Neuronal stem cell (in vitro differentiated cells): ENCODE data around the gene BBS1.

Source experiments
- DNase-seq: peaks from one replicate; pipeline ENCODE4 v3.0.0-alpha.2; 2013; ENCODE audit warnings: low spot score
- H2AFZ ChIP-seq: one replicate; pipeline ENCODE4 v1.6.1; 2013; ENCODE audit warnings: mild to moderate bottlenecking, low read length, inconsistent platforms
- H2AK5ac ChIP-seq: 2 replicates; pipeline ENCODE4 v1.6.1; 2013; ENCODE audit warnings: low read depth, mild to moderate bottlenecking, inconsistent platforms, low read length, moderate library complexity, mixed read lengths
- H2BK120ac ChIP-seq: 2 replicates; pipeline ENCODE4 v1.6.1; 2013; ENCODE audit warnings: low read depth, mild to moderate bottlenecking, inconsistent platforms, low read length, moderate library complexity, mixed read lengths
- H2BK12ac ChIP-seq: one replicate; pipeline ENCODE4 v1.6.1; 2013; ENCODE audit warnings: low read length, inconsistent platforms
- H2BK15ac ChIP-seq: 2 replicates; pipeline ENCODE4 v1.6.1; 2013; ENCODE audit warnings: mild to moderate bottlenecking, low read length, inconsistent platforms, mixed read lengths
- H2BK5ac ChIP-seq: one replicate; pipeline ENCODE4 v1.6.1; 2013; ENCODE audit warnings: inconsistent platforms, mild to moderate bottlenecking, low read length, moderate library complexity
- H3K14ac ChIP-seq: one replicate; pipeline ENCODE4 v1.6.1; 2013; ENCODE audit warnings: low read length, inconsistent platforms
- H3K18ac ChIP-seq: 2 replicates; pipeline ENCODE4 v1.6.1; 2013; ENCODE audit warnings: low read length, inconsistent platforms
- H3K23ac ChIP-seq: 2 replicates; pipeline ENCODE4 v1.6.1; 2013; ENCODE audit warnings: low read depth, mild to moderate bottlenecking, mixed read lengths, low read length, inconsistent platforms; ENCODE audit not compliant: poor library complexity
- H3K27ac ChIP-seq: replicated peaks from 3 replicates; pipeline ENCODE4 v1.5.1; 2013; ENCODE audit warnings: low read length, inconsistent platforms
- H3K27me3 ChIP-seq, 3 experiments: 2 replicates each; pipeline ENCODE4 v1.6.1; 2013; ENCODE audit warnings: low read length in 3 of 3, mild to moderate bottlenecking in 2 of 3, inconsistent platforms in 1 of 3, low read depth in 1 of 3, mixed read lengths in 1 of 3, moderate library complexity in 1 of 3; ENCODE audit not compliant: control insufficient read depth in 3 of 3, insufficient read depth in 3 of 3
- H3K36me3 ChIP-seq, 2 donors: replicated peaks in 1 of 2; 2 replicates each; pipeline ENCODE4 v1.6.1; 2013; ENCODE audit warnings: low read length in 2 of 2; ENCODE audit not compliant: control insufficient read depth in 2 of 2, insufficient read depth in 2 of 2
- H3K4ac ChIP-seq: 2 replicates; pipeline ENCODE4 v1.6.1; 2013; ENCODE audit warnings: inconsistent platforms, mild to moderate bottlenecking, low read length, moderate library complexity
- H3K4me1 ChIP-seq, 2 donors: 1 replicate in 1 of 2; 2 replicates in 1 of 2; pipeline ENCODE4 v1.6.1; 2013; ENCODE audit warnings: low read length in 2 of 2, low read depth in 1 of 2; ENCODE audit not compliant: control insufficient read depth in 2 of 2, insufficient read depth in 1 of 2
- H3K4me2 ChIP-seq: one replicate; pipeline ENCODE4 v1.6.1; 2013; ENCODE audit warnings: mild to moderate bottlenecking, low read length, inconsistent platforms; ENCODE audit not compliant: insufficient read depth, poor library complexity, severe bottlenecking
- H3K4me3 ChIP-seq, 2 donors: 2 replicates each; pipeline ENCODE4 v1.5.1; 2013; ENCODE audit warnings: low read length in 2 of 2, mild to moderate bottlenecking in 2 of 2, inconsistent platforms in 1 of 2, moderate library complexity in 1 of 2
- H3K79me1 ChIP-seq: one replicate; pipeline ENCODE4 v1.6.1; 2013; ENCODE audit warnings: low read depth, mild to moderate bottlenecking, inconsistent platforms, low read length, moderate library complexity
- H3K9ac ChIP-seq: one replicate; pipeline ENCODE4 v1.6.1; 2013; ENCODE audit warnings: mild to moderate bottlenecking, low read depth, low read length, inconsistent platforms; ENCODE audit not compliant: poor library complexity
- H3K9me3 ChIP-seq, 2 donors: replicated peaks in 1 of 2; 2 replicates each; pipeline versions ENCODE3 to v1.6.1; 2013; ENCODE audit warnings: low read length in 2 of 2, mild to moderate bottlenecking in 2 of 2, inconsistent platforms in 1 of 2, low read depth in 1 of 2, mixed read lengths in 1 of 2, moderate library complexity in 1 of 2; ENCODE audit not compliant: control insufficient read depth in 2 of 2, insufficient read depth in 1 of 2
- H4K8ac ChIP-seq: one replicate; pipeline ENCODE4 v1.6.1; 2013; ENCODE audit warnings: low read depth, mild to moderate bottlenecking, inconsistent platforms, low read length, moderate library complexity
- H4K91ac ChIP-seq: one replicate; pipeline ENCODE4 v1.6.1; 2013; ENCODE audit warnings: low read length, low read depth, mild to moderate bottlenecking, inconsistent platforms; ENCODE audit not compliant: poor library complexity
- WGBS, 2 donors: extraction: QIAGEN DNeasy Blood & Tissue Kit; methylation state at CpG; one replicate each; pipeline ENCODE4 v1.1.7; 2013; ENCODE audit warnings: missing lambda C conversion rate in 2 of 2, mixed read lengths in 1 of 2; ENCODE audit not compliant: insufficient read length in 2 of 2, insufficient replicate concordance in 1 of 2; ENCODE audit errors: extremely low coverage in 2 of 2; 5-methylcytosine and 5-hydroxymethylcytosine counted together

Gene BBS1

DNA sequence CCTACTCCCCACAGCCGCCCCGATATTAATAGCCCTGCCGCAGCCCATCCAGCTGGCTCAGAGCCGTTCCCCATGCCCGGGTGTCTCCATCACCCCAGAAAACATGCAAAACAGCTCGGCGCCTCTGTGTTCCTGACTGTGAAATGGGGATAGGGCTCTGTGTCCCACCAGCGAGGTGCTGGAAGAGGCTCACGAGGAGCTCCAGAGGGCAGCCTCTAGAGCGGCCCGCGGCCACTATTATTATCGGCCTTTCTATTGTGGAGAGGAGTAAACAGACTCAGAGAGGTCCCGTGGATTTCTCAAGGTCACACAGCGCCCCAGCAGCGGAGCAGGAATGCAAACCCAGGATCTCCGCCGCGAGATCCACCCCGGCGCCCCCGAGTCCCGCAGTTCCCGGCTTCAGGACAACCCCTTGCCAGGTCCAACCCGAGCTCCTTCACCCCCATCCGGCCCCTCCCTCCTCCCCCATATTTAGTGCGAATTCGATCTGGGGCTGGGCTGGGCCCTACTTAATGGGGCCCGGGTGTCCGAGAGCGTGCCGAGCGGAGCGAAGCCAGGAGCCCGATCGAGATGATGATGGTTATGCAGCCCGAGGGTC lies 36.0 kb downstream of the BBS1 start, which contains the start of gene ACTN3:
Gene ACTN3, plus strand, starts transcription at position 536 of the 598 bp plus-strand sequence. Its CDS starts 35 bp downstream, at position 571.
- Histone ChIP-seq H3K14ac (peak within 1 kb of the TSS; percentile 59), H3K27ac (peak within 1 kb of the TSS; percentile 67), H3K27me3 (no peaks in the 10 kb centered on the region), H3K4me1 (peaks cover 19 to 32% of the 10 kb centered on the region in 2 donors), H2BK12ac (no peak within 1 kb of the TSS), H2BK5ac (peak within 1 kb of the TSS; percentile 90), H3K9ac (peak within 1 kb of the TSS; percentile 96), H3K9me3 (no peaks in the 10 kb centered on the region), H2BK15ac (peak within 1 kb of the TSS; percentile 94), H2BK120ac (peak within 1 kb of the TSS; percentile 75), H3K36me3 (peaks cover 5 to 16% of the 10 kb centered on the region in 2 donors), H3K79me1 (no peaks in the 10 kb centered on the region), H3K4ac (no peak within 1 kb of the TSS), H3K23ac (peak within 1 kb of the TSS; percentile 82), H2AK5ac (peak within 1 kb of the TSS; percentile 78), H3K4me3 (peak within 1 kb of the TSS; percentile 86 to 87), H3K4me2 (peak within 1 kb of the TSS; percentile 93), H4K91ac (no peak within 1 kb of the TSS), H2AFZ (peak within 1 kb of the TSS; percentile 97), H3K18ac (peak within 1 kb of the TSS; percentile 95), H4K8ac (no peak within 1 kb of the TSS)
- no CpG with 5 or more reads among the region's 37 CpGs for WGBS, 2 donors
- peak; percentile 66 for DNase-seq

DNA sequence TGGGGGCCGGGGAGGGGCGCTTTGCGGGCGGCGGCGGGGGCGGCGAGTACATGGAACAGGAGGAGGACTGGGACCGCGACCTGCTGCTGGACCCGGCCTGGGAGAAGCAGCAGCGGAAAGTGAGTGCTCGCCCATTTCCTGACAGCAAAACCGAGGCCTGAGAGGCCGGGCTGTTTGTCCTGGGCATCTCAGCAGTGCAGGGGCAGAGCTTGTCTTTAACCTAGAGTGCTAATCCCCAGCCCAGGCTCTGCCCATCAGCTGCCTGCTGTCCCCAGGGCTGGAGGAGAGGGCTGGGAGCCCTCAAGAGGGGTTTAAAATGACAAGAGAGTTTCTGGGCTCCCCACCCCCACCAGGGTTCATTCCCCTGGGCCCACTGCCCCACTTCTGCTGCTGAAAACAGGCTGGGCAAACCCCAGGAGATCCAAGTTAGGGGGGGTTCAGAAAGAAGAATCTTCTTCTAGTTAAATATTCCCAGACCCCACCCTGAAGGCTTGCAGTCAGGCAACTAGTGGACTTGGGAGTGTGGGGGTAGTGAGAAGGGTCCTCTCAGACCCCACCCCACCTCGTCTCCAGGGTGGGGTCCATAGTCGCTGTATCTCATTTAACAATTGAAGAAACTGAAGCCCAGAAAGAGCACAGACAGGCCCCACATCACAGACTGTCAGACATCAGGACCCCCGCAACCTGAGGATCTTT lies 36.7 kb downstream of the BBS1 start:
- no peak overlapping the region for H4K8ac ChIP-seq
- peaks cover 19 to 32% of the 10 kb centered on the region in 2 donors for H3K4me1 ChIP-seq
- peak overlapping the region; percentile 90 for H2BK5ac ChIP-seq
- H3K36me3 ChIP-seq = peaks cover 3 to 10% of the 10 kb centered on the region in 2 donors
- H3K14ac ChIP-seq = no peak overlapping the region
- no peak overlapping the region for H2BK12ac ChIP-seq
- peak overlapping the region; percentile 94 for H2BK15ac ChIP-seq
- H3K27me3 ChIP-seq = no peaks in the 10 kb centered on the region
- no peak overlapping the region for H4K91ac ChIP-seq
- H3K4ac ChIP-seq = no peak overlapping the region
- no peaks in the 10 kb centered on the region for H3K9me3 ChIP-seq
- H3K23ac ChIP-seq = peak overlapping the region; percentile 18
- H3K79me1 ChIP-seq = no peaks in the 10 kb centered on the region
- peak overlapping the region; percentile 89 for H3K4me2 ChIP-seq
- H3K4me3 ChIP-seq = peak overlapping the region in 1 of 2 donors; percentile 73
- peak overlapping the region; percentile 85 for H3K18ac ChIP-seq
- peak overlapping the region; percentile 53 for H2AK5ac ChIP-seq
- peak overlapping the region; percentile 65 for H3K27ac ChIP-seq
- H3K9ac ChIP-seq = no peak overlapping the region
- H2BK120ac ChIP-seq = peak overlapping the region; percentile 75
- WGBS, 2 donors = no CpG with 5 or more reads among the region's 18 CpGs
- DNase-seq = peak; percentile 29
- H2AFZ ChIP-seq = peak overlapping the region; percentile 97

DNA sequence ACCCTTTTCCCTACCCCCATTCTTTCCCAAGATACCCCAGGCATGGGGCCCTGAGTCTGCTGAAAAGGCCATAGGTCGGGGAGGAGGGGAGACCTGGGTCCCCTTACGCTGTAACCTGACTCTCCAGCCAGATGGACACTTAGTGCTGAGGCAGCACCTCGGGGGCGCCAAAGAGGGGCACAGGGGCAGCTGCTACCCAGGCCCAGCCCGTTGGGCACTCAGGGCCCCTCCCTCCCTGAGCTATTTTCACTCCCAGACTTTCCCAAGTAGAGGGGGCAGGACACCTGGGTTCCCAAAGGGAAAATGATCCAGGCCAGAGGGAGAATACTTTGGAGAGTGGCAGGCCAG lies 37.2 kb downstream of the BBS1 start:
- no CpG with 5 or more reads among the region's 5 CpGs for WGBS, 2 donors
- Histone ChIP-seq H3K4me3 (no peak overlapping the region), H3K27ac (peak overlapping the region; percentile 65)

DNA sequence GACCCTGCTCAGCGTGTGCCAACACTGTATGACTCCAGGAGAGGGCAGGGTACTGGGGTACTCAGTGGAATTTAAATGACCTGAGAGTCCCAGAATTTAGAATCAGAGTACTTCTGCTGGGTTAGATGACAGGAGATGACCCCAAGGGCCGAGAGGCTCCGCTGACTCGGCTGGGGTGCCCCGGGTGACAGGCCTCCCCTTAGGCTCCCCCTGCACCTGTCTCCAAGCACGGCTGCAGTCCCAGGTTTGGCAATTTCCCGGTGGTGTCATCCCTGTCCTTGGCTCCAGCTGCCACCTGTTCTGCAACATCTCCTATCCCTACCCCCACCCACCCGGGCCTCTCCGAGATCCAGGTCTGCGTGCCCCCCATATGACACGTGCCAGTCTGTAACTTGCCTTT lies 37.6 kb downstream of the BBS1 start:
- H3K27ac ChIP-seq = peak overlapping the region; percentile 59
- no peaks in the 10 kb centered on the region for H3K27me3 ChIP-seq
- no peak overlapping the region for H3K14ac ChIP-seq
- no peak overlapping the region for H2BK5ac ChIP-seq
- peak overlapping the region; percentile 79 for H2BK15ac ChIP-seq
- peak overlapping the region; percentile 89 for H3K4me2 ChIP-seq
- H3K36me3 ChIP-seq = peaks cover under 1 to 2% of the 10 kb centered on the region in 2 donors
- H3K23ac ChIP-seq = no peak overlapping the region
- no peaks in the 10 kb centered on the region for H3K79me1 ChIP-seq
- H3K9ac ChIP-seq = no peak overlapping the region
- no peak overlapping the region for H2BK120ac ChIP-seq
- no peak overlapping the region for H3K4me3 ChIP-seq
- peak overlapping the region; percentile 78 for H2AK5ac ChIP-seq
- H2AFZ ChIP-seq = peak overlapping the region; percentile 21
- no peak overlapping the region for H2BK12ac ChIP-seq
- H3K18ac ChIP-seq = peak overlapping the region; percentile 41
- no CpG with 5 or more reads among the region's 11 CpGs for WGBS, 2 donors
- H4K8ac ChIP-seq = no peak overlapping the region
- H3K9me3 ChIP-seq = no peaks in the 10 kb centered on the region
- H3K4me1 ChIP-seq = peaks cover 17 to 32% of the 10 kb centered on the region in 2 donors
- H3K4ac ChIP-seq = no peak overlapping the region
- no peak for DNase-seq
- H4K91ac ChIP-seq = no peak overlapping the region

More for the DNA sequence above, 37.2 kb downstream of the BBS1 start:
- H3K79me1 ChIP-seq = no peaks in the 10 kb centered on the region
- peaks cover 2 to 4% of the 10 kb centered on the region in 2 donors for H3K36me3 ChIP-seq
- H3K4me1 ChIP-seq = peaks cover 19 to 32% of the 10 kb centered on the region in 2 donors
- peak overlapping the region; percentile 89 for H3K4me2 ChIP-seq
- H3K9ac ChIP-seq = peak overlapping the region; percentile 50
- no peaks in the 10 kb centered on the region for H3K27me3 ChIP-seq
- H2AFZ ChIP-seq = peak overlapping the region; percentile 21
- no peak overlapping the region for H4K8ac ChIP-seq
- no peak overlapping the region for H3K4ac ChIP-seq
- peak overlapping the region; percentile 79 for H2BK15ac ChIP-seq
- H3K14ac ChIP-seq = no peak overlapping the region
- H2BK12ac ChIP-seq = no peak overlapping the region
- no peaks in the 10 kb centered on the region for H3K9me3 ChIP-seq
- H3K23ac ChIP-seq = no peak overlapping the region
- peak overlapping the region; percentile 41 for H3K18ac ChIP-seq
- H2BK5ac ChIP-seq = peak overlapping the region; percentile 90
- peak; percentile 55 for DNase-seq
- H4K91ac ChIP-seq = no peak overlapping the region
- H2BK120ac ChIP-seq = peak overlapping the region; percentile 75
- peak overlapping the region; percentile 78 for H2AK5ac ChIP-seq
